NCI-H524 treated with DMSO at 0.1 percent for 48 hours (cell line): Measurements from ENCODE around the gene COL5A3.
A peak's percentile ranks its signal among the peaks of the same experiment; 100 is the strongest.
"Not testable (repeated sequence)": the region's sequence is repeated elsewhere in the genome, so short reads cannot be mapped to it uniquely, and the experiment has no call there.

Source experiments
- DNase-seq: peaks from one replicate; lab custom pipeline; 2025; lab: John Stamatoyannopoulos, UW

Gene COL5A3

DNA sequence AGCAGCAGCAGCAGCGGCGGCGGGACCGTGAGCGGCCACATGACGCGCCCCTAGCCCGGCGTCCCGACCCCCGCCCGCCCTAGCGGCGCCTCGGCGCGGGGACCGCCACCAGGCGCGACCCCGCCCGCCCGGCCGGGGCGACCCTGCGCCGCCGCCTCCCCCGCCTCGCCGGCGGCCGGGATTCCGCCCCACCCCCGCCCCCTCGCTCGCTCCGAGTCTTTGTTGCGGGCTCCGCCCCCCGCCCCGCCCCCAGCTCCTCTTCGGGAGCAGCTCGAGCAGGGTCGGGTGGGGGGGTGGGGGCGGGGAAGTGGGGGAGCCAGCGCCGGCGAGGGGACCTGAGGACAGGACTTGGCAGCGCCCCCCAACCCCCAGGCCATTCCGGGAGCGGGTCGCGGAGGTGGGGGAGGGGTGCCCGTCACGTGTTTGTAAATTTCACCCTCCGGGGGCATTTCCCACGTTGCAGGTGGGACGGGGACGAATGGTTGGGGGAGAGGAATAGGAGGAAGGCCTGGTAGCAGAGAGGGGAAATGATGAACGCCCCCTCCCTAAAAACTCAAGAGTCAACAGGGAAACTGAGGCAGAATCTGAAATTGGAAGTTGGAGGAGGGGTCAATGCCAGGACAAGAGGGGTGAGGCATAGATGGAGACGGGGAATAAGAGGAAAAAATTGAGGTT, 73.8 kb downstream of the COL5A3 start, which contains the start of gene OLFM2:
TSS of gene OLFM2 (minus strand) at position 190 of the 675 bp plus-strand sequence. CDS start at position 41, 149 bp downstream.
- no peak for DNase-seq

DNA sequence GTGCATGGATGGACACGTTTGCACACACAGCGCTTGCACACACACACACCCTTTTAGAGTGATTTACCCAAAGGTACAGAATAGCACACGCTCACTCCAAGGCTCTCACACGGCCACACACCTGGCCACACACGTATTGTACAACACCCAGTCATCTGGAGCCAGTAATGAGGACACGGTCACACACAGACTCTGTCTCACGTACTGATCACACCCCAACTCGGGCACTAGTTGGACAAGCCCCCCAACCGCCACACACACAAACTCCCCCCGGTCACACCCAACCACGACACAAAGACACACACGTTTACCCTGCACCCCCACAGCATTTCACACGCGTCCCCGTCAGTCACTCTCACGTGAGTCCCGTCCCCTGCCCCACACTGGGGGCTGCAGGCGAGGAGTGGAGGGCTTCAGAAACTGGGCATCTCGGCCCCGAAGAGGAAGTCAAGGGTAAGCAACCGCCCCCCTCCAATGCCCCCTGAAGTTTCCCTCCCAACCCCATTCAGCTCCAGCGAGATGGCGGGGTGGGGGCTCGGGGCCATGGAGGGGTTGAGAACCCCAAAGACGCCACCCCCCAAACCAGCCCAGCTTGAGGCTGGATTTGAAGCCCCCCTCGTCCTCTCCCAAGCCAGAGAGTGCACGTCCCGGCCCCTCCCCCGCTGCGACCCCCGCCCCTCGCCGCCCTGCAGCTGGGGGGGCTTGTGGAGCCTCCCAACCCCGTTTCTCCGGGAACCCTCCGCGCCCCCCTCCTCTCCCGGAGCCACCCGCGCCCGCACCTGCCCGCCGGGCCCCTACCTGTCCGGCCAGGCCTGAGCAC, 74.6 kb downstream of the COL5A3 start:
- no peak for DNase-seq

- DNase-seq: no peak
These were observed 76.0 kb downstream of the COL5A3 start for GRCh38 chr19:9934132-9934950.

DNA sequence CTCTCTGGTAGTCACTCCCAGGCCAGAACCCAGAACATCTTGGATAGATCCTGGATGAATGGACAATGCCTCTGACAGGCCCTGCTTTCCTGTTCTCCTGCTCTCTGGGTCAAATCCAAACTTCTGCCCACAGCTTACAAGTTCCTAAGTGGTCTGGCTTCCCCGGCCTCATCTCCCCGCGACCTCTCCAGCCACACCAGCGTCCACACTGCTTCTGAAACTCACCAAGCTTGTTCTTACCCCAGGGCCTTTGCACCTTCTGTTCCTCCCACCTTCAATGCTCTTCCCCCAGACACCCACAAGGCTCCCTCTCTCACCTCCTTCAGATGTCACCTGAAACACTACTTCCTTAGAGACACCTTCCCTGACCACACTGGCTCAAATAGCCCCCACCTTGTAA, 77.5 kb downstream of the COL5A3 start:
- no peak for DNase-seq

DNA sequence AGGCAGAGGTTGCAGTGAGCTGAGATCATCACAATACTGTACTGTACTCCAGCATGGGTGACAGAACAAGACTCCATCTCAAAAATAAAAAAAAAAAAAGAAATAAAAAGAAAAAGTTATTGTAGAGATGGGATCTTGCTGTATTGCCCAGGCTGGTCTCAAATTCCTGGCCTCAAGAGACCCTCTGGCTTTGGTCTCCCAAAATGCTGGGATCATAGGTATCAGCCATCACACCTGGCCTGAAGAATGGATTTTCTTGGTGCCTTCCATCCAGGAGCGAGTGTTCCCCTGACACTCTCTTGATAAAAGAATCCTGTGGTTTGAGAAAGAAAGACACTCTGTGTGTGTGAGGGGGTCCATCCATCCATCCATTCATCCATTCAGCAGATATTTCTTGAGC, 78.7 kb downstream of the COL5A3 start:
- no peak for DNase-seq

GRCh38 chr19:9923440-9923839, 86.9 kb downstream of the COL5A3 start:
- DNase-seq: no peak

GRCh38 chr19:9922782-9923379, 87.4 kb downstream of the COL5A3 start:
- not testable (repeated sequence) for DNase-seq

DNA sequence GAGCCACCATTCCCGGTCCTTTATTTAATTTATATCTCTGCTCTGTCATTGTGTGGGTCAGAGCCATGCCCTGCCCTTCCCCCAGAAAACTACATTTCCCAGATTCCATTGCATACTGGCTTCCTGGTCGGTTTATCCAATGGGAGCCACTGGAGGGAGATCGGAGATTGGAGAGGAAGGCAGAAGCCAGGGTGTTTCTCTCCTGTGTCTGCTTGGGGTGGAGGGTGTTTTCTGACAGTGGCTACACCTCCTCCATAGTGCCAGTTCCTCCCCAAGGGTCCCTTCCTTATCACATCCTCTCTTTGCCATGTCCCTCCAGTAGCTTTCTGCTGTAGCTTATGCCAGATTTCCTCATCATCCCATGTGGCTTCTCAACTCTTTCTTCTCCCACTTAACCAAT, 93.0 kb downstream of the COL5A3 start:
- DNase-seq: no peak

DNA sequence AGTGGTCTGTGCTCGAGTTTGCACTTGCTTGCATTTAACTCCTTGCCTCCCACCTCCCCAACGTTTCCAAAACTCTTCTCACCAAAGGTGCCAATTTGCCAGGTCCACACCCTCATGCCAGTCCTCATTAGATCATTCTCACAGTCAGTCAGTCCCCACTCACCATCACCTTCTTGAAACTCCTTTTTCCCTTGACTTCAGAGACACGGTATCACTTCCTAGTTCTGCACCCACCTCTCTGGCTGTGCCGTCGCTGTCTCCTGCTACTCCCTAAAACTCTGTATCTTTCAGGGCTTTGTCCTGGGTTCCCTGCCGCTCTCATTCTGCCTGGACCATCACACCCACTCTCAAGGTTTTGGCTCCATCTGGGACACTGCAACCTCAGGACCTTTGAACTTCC, 93.6 kb downstream of the COL5A3 start:
- no peak for DNase-seq

- peak; percentile 31 for DNase-seq
These were observed 95.7 kb downstream of the COL5A3 start for GRCh38 chr19:9914315-9915207.

- DNase-seq: no peak
These were observed 96.3 kb downstream of the COL5A3 start for GRCh38 chr19:9914001-9914314.

DNA sequence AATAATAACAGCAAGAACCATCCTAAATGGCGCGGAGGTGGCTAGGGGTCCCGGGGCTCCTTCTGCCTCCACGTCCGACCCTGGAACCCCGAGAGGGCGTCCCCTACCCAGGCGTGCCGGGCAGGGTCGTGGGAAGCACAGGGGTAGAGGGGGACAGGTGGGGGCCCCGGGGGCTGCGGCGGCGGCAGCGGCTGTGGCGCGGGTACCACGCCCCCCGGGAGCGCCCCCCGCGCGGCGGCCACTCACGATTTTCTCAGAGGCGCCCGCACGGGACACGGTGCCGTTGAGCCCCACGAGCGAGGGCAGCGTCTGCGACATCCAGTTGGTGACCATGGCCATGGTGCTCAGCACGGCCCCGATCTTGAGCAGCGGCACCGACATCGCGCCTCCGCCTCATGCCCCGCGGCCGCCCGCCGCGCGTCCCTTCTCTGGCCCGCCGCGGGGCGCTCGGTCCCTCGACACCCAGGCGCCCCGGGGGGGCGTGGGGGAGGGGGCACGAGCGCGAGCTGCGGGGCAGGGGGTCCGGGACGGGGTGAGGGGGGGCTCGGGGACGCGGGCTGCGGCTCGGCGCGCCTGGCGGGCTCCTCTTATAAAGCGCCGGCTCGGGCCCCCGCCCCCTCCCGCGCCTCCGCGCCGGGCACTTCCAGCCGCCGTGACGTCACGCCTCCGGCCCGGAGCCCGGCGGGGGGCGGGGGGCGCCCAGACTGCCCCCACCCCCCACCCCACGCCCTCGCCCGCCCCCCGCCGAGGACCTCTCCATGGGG, 96.9 kb downstream of the COL5A3 start:
- DNase-seq: no peak

GRCh38 chr19:9912551-9913236, 97.6 kb downstream of the COL5A3 start:
- DNase-seq: no peak

DNA sequence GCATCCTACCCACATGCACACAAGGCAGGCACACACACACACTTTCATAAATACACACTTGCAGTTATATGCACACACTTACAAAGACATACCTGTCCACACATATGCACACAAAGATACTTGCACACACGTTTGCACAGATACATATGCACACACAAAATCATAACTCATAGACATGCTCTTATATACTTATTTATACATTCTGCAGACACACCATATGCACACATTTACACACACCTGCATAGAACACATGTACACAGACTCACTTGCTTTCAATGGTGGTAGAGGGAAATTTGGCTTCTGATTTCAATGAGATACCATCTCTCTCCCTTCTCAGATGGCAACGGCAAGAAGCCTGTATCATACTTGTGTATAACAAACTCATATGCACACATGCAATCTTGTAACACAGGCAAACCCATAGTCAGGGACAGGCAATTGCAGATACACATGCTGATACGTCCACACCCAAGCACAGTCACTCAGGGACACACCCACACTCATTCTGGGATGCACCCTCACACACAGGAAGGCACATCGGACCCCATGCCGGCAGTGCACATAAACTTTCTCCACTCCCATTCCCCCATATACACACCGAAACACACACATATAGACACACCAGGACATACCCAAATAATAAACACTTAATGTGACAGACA, 98.6 kb downstream of the COL5A3 start:
- DNase-seq: no peak

DNA sequence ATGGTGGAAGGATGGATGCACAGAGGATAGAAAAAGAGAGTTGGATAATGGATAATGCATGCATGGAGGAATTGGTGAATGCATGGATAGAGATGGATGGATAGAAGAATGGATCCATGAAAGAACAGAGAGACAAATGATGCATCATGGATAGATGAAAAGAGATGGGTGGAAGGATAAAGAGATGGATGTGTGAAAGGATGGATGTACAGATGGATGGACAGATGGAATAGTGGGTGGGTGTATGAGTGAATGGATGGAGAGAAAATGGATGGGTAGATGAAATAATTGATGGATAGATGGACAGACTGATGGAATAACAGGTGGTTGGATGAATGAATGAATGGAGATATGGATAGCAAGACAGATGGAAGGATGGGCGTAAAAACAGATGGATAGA, 99.7 kb downstream of the COL5A3 start:
- DNase-seq: no peak
